NT2/D1 (cell line): ENCODE measurements around the gene CDH20.

Experiments
- SUZ12 ChIP-seq: IDR thresholded peaks from 2 replicates; pipeline ENCODE4 v1.6.1; 2011; ENCODE audit not compliant: insufficient read length, insufficient read depth; ENCODE audit errors: extremely low read depth
- YY1 ChIP-seq: IDR thresholded peaks from 2 replicates; pipeline ENCODE4 v1.6.1; 2011; ENCODE audit not compliant: insufficient read length, insufficient read depth
- ZNF274 ChIP-seq: IDR thresholded peaks from 2 replicates; pipeline ENCODE4 v1.6.1; 2011; ENCODE audit warnings: mild to moderate bottlenecking, low read depth, low read length

GRCh38 chr18:61581578-61582201 is 248.5 kb downstream of the CDH20 start:
- TF ChIP-seq YY1 (no peak), SUZ12 (no peak), ZNF274 (no peak)
